Chondrocyte (in vitro differentiated cells): ENCODE measurements around the gene PTPRJ. TPM values are rescaled to one million over a fixed set of nuclear protein-coding genes. Genes with fewer than 3 reads are reported as not detected.

Experiments used
- DNase-seq: peaks from one replicate; pipeline ENCODE4 v3.0.0; 2021; ENCODE audit warnings: mixed read lengths, low spot score
- H3K27ac Mint-ChIP-seq: one replicate; pipeline ENCODE4 v1.8.0; 2021; ENCODE audit warnings: mild to moderate bottlenecking, moderate library complexity, mixed read lengths; ENCODE audit not compliant: unreplicated experiment
- H3K27me3 Mint-ChIP-seq: 2 replicates; pipeline ENCODE4 v1.8.0; 2021; ENCODE audit warnings: low read depth, mixed read lengths
- H3K36me3 Mint-ChIP-seq: 2 replicates; pipeline ENCODE4 v1.8.0; 2021; ENCODE audit warnings: low read depth, mixed read lengths
- H3K4me1 Mint-ChIP-seq: 2 replicates; pipeline ENCODE4 v1.8.0; 2021; ENCODE audit warnings: low read depth, mild to moderate bottlenecking, mixed read lengths
- H3K4me3 Mint-ChIP-seq: one replicate; pipeline ENCODE4 v1.8.0; 2021; ENCODE audit warnings: mild to moderate bottlenecking, moderate library complexity, mixed read lengths; ENCODE audit not compliant: unreplicated experiment
- H3K9me3 Mint-ChIP-seq: 2 replicates; pipeline ENCODE4 v1.8.0; 2021; ENCODE audit warnings: low read depth, mixed read lengths
- total RNA-seq: library from RNA; stranded (reverse); gene quantifications from 3 replicates; pipeline ENCODE4 v1.2.1, GENCODE V29; 2021
- TF ChIP-seq, protein P1 (sequence below): fragments of 200-600 bp; sonication (generic); IDR thresholded peaks from 2 replicates; pipeline ENCODE4 v1.5.0; 2021; ENCODE audit warnings: antibody characterized with exemption, mild to moderate bottlenecking, moderate library complexity

PTPRJ gene
- total RNA-seq, 1 donor from 2014 or later, result 18.1 TPM

DNA sequence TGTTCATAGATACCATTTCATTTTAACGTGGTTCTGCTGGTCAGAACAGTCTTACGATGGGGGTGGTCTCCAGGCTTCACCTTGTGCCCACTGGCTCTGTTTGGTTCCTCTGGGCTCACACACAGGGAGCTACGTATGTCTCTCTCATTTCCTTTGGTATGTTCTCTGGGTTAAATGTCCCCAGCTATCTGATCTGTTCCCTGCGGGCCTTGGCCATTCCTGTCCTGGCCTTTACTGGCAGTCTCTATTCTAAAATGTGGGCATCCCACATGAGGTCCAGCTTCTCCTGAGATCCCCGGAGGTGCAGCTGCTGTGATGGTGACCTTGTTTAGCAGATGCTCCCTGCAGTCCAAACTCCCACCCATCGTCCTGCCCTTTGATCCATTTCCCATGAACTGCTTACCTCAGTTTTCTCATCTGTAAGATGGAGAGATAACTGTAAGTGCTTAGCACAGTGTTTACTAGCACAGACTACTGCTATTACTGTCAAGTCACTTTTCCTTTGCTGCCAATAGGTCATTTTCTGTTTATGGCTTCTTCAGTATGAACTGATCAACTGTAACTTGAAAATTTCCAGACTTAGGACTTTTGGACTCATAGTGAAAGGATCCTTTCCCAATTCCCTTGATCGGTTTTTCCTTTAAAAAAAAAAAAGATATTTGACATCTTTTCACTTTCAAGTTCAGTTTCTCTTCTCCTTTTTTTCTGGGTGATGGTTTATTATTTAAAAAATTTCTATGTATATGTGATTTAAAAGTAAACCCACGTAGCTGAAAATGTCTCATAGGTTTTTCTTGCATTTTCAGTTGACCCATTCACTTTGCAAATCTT, 92.9 kb downstream of the PTPRJ start:
- peaks cover 2% of the 10 kb centered on the region for H3K36me3 Mint-ChIP-seq
- DNase-seq, result no peak
- peaks cover 5% of the 10 kb centered on the region for H3K4me1 Mint-ChIP-seq
- H3K27ac Mint-ChIP-seq, result no peak overlapping the region
- H3K9me3 Mint-ChIP-seq, result no peaks in the 10 kb centered on the region
- H3K4me3 Mint-ChIP-seq, result no peak overlapping the region
- TF ChIP-seq, protein P1, sequence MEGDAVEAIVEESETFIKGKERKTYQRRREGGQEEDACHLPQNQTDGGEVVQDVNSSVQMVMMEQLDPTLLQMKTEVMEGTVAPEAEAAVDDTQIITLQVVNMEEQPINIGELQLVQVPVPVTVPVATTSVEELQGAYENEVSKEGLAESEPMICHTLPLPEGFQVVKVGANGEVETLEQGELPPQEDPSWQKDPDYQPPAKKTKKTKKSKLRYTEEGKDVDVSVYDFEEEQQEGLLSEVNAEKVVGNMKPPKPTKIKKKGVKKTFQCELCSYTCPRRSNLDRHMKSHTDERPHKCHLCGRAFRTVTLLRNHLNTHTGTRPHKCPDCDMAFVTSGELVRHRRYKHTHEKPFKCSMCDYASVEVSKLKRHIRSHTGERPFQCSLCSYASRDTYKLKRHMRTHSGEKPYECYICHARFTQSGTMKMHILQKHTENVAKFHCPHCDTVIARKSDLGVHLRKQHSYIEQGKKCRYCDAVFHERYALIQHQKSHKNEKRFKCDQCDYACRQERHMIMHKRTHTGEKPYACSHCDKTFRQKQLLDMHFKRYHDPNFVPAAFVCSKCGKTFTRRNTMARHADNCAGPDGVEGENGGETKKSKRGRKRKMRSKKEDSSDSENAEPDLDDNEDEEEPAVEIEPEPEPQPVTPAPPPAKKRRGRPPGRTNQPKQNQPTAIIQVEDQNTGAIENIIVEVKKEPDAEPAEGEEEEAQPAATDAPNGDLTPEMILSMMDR, result no peak
- no peaks in the 10 kb centered on the region for H3K27me3 Mint-ChIP-seq

DNA sequence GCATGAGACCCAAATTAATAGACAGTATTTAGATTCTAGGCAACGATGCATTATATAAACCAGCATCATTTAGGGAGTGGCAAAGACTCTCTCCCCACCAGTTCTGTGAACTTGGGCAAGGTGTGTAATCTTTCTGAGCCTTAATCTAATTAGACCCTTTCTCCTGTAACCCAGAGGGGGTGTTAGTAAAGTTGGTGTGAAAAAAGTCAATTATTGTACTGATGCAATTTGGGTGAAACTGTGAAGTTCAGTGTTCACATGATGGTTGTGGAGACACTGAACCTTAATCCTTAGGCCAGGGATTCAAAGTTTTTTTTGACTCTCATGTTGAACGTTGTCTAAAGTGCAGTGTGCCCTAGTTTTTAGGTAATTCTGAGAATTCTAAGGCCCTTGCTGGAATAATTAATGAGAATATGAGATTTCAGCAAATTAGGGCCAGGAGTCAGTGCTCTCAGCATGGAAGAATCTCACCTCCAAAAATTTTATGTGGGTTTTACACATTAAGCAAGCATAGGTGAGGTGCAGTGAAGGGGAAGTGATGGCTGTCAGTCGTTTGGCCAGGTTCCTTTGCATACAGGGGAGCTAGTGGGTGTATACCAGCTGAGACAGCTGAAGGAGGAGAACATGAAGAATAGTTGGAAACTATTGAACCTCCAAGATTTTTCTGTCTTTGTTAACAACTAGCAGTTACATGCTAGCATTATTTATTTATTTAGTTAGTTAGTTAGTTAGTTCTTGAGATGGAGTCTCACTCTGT, 94.2 kb downstream of the PTPRJ start:
- Mint-ChIP-seq H3K4me3 (no peak overlapping the region), H3K36me3 (peaks cover 2% of the 10 kb centered on the region), H3K9me3 (no peaks in the 10 kb centered on the region), H3K4me1 (peaks cover 5% of the 10 kb centered on the region), H3K27me3 (no peaks in the 10 kb centered on the region), H3K27ac (no peak overlapping the region)
- TF ChIP-seq, protein P1, result no peak
- DNase-seq, result no peak

DNA sequence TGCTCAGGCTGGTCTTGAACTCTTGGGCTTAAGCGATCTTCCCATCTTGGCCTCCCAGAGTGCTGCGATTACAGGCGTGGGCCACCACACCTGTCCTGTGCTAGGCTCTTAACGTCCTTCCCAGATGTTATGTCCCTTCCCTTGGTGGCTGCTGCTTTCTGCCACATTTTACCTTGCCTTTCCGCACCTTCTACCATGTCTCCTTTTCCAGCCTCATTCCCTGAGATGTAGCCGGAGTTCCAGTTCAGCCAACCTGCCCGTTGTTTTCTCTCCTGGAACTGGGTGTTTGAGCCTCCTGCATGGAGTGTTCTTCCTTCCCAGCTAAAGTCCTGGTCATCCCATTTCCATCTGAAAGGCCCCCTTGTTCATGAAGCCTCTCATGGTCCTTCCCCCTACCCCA, 95.3 kb downstream of the PTPRJ start:
- Mint-ChIP-seq H3K4me3 (no peak overlapping the region), H3K27me3 (no peaks in the 10 kb centered on the region), H3K27ac (no peak overlapping the region), H3K36me3 (peaks cover 2% of the 10 kb centered on the region), H3K4me1 (peaks cover 10% of the 10 kb centered on the region), H3K9me3 (no peaks in the 10 kb centered on the region)
- DNase-seq, result no peak
- TF ChIP-seq, protein P1, result no peak

DNA sequence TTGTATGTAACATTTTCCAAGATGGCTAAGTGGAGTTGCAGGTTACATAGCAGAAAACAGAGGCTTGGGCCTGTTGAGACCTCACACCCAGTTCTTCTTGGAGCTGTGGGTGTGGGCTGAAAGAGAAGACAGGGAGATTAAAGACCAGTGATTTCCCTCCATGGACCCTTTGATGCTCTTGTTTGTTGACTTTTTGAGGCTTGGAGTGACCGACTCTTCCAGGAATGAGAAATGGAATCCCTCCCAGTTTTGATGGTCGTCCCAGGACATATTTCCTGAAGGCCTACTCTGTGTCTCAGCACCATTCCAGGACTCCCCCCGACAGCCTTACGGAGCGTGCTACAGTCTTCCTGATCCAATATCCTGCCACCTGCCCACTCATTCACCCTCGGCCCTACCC, 96.9 kb downstream of the PTPRJ start:
- Mint-ChIP-seq H3K9me3 (no peaks in the 10 kb centered on the region), H3K27me3 (no peaks in the 10 kb centered on the region), H3K4me1 (peaks cover 23% of the 10 kb centered on the region), H3K4me3 (no peak overlapping the region), H3K36me3 (peaks cover 2% of the 10 kb centered on the region), H3K27ac (no peak overlapping the region)
- no peak for DNase-seq
- TF ChIP-seq, protein P1, result no peak

DNA sequence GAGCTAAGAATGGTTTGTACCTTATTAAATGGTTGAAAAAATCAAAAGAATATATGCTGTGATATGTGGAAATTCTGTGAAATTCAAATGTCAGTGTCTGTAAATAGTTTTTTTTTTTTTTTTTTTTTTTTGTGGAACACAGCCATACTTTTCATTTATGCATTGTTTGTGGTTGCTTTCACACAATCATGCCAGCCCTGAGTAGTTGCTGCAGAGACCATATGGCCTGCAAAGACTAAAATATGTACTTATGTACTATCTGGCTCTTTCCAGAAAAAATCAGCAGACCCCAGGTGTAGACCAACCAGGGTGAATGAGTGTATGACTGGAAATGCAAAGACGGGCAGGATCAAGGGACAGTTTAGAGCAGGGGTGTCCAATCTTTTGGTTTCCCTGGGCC, 98.3 kb downstream of the PTPRJ start:
- H3K27me3 Mint-ChIP-seq, result no peaks in the 10 kb centered on the region
- TF ChIP-seq, protein P1, result no peak
- no peak overlapping the region for H3K27ac Mint-ChIP-seq
- DNase-seq, result no peak
- peaks cover 2% of the 10 kb centered on the region for H3K36me3 Mint-ChIP-seq
- H3K4me1 Mint-ChIP-seq, result peaks cover 26% of the 10 kb centered on the region
- H3K4me3 Mint-ChIP-seq, result no peak overlapping the region
- no peaks in the 10 kb centered on the region for H3K9me3 Mint-ChIP-seq
